HG03103 (cell line): ENCODE results near the gene STRIP1.

Source experiments
- ATAC-seq: cut with Tn5 transposase; IDR thresholded peaks from one replicate; pipeline ENCODE4 v1.9.1; 2021; ENCODE audit warnings: low read depth; ENCODE audit not compliant: unreplicated experiment

The STRIP1 gene, protein sequence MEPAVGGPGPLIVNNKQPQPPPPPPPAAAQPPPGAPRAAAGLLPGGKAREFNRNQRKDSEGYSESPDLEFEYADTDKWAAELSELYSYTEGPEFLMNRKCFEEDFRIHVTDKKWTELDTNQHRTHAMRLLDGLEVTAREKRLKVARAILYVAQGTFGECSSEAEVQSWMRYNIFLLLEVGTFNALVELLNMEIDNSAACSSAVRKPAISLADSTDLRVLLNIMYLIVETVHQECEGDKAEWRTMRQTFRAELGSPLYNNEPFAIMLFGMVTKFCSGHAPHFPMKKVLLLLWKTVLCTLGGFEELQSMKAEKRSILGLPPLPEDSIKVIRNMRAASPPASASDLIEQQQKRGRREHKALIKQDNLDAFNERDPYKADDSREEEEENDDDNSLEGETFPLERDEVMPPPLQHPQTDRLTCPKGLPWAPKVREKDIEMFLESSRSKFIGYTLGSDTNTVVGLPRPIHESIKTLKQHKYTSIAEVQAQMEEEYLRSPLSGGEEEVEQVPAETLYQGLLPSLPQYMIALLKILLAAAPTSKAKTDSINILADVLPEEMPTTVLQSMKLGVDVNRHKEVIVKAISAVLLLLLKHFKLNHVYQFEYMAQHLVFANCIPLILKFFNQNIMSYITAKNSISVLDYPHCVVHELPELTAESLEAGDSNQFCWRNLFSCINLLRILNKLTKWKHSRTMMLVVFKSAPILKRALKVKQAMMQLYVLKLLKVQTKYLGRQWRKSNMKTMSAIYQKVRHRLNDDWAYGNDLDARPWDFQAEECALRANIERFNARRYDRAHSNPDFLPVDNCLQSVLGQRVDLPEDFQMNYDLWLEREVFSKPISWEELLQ

DNA sequence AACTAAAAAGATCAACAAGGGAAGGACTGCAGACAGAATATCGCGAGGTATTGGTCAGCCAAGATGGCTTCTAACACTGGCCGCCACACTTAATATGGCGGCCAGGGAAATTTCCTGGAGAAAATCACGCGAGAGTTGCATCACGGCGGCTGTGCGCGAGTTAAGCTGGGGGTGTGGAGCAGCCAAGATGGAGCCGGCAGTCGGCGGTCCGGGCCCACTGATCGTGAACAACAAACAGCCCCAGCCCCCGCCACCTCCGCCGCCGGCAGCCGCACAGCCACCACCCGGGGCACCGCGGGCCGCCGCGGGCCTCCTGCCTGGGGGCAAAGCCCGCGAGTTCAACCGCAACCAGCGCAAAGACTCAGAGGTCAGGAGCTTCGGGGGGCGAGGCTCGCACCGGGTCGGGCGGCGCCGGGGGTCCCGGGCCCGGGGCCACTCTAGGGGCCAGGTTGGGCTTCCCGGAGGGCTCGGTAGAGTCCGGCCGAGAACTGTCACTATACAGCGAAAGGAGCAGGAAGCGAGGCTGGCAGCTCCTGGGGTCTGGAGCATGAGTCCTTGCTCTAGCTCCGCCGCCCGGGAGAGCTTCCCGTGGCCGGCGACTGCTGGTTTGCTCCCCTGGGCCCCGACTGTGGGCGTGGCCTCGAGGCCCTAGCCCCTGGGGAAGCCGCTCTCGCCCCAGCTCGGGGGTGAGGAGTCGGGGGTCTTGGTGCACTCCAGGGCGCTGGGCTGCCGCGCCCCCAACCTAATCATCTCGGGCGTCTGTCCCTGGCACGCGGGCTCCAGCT is at the start of gene STRIP1:
Gene STRIP1, plus strand, starts transcription at position 174 of the 785 bp plus-strand sequence. Its CDS starts 14 bp downstream, at position 188.
- peak; percentile 82 for ATAC-seq

DNA sequence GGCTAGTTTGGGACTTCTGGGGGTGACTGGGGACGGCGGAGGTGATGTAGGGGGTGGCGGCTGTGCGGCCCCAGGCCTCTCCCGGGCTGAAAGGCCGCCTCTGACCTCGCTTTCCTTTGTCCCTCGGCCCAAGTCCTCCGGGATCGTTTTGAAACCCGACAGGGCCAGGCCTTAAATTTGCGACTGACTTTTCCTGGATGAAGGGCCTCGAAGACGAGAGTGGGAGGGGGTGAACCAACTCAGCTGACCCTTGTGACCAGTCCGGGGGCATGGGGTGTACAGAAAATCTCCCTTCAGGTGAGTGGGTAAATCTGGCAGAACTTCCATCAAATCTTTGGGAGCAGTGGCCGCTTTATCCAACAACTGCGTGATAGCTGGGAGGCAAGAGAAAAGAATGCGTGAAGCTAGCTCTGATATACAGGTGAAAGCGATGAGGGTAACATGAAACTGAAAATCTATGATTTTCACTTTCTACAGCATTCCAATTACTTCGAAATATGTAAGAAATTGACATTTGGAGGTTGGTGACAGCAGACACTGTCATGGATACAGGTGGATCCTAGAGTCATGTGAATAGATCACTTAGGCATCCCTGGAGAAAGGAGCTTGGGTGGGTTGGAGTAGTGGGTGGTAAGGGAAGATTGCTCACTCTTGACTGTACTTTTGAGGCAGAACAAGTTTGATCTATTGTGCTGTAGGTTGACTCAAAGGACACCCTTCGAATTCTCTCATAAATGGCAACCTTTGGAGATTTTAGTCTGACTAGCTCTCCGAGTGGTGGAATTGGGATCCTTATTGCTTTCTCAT is 49.0 kb upstream of the STRIP1 start:
- no peak for ATAC-seq

DNA sequence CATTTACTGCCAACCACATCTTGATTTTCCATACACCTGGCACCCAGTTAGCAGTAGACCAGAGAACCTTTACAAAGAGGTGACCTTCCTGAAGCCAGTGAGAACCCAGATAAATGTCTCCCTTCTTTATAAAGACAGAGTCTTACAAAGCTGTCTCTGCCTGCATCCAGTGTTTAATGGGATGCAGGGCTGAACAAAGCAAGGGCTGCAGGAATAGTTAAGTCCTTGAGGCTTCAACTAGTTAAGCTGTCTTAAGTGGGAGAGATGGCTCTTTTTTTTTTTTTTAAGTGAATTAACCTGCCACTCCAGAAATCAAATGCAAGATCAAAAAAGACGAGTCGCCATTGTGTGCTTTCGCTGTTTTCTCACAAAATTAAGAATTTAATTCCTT is 48.4 kb upstream of the STRIP1 start:
- no peak for ATAC-seq

DNA sequence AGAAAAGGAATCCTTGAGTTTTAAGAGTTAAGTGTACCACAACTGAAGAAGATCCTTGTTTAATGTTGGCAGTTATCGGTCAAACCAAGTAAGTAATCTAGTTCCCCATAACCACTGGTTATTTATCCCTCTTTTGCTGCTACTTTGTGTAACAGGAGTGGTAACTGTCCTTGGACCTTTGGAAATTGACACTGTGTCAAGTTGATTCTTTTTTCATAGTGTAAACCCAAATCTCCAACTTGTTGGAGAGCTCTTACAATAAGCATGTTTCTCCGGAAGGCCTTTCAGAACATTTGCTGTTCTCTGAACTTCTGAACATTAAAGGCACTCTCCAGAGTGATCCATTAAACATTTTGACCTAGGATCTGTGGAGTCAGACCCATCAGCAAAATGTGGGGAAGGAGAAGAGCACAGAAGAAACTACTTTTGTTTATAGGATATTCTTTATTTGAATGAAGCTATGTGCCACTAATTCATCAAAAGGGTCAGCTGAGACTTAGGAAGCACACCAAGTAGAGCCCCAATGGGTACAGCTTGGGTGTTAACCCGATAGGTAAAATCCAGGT is 46.0 kb upstream of the STRIP1 start:
- ATAC-seq: no peak

DNA sequence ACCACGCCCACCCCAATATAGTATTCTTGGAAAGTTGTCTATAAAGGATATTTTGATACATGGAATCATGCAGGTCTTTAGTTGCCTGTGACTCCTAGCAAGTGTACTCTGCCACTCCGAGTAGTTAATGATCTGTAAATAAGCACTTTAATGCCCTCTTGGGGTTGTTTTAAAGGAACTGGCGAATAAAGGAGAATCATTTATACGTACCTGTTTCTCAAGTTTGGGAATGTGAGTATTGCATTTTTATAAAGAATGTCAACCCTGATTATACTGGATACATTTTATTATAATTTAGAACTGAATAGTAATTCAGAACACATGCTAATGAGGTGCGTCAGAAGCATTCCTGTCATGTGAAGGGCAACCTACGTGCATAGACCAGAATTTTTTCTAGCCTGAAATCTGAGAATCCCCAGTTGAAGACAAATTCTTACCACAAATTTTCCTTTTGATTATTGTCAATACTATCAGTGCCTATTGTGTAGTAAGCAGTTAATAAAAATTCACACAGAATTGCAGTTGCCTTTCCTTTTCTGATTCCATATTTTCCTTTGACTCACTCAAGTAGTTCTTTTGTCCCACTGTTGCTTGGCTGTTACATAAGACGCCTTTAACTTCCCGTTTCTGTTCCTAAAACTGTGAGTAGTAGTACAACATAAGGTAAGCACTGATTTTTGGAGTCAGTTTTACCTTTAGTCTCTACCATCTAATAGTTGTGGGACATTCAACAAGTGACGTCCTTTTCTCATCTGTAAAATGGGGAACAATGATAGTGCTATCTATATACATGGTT is 44.7 kb upstream of the STRIP1 start:
- ATAC-seq: no peak

DNA sequence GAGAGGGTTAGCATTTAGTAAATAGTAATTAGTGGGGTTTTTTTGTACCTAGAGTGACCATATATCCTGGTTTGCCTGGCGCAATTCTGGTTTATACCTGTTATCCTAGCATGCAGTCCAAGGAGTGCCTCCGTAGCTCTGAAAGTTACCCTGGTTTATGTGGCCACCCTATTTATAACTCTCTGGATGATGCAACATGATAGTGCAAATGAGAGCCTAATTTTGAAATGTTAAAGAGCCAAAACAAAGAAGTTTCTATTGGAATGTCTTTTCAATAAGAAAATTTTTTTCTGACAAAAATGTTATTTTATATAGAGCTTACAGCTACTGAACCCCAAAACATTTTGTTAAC is 44.1 kb upstream of the STRIP1 start:
- ATAC-seq: no peak

DNA sequence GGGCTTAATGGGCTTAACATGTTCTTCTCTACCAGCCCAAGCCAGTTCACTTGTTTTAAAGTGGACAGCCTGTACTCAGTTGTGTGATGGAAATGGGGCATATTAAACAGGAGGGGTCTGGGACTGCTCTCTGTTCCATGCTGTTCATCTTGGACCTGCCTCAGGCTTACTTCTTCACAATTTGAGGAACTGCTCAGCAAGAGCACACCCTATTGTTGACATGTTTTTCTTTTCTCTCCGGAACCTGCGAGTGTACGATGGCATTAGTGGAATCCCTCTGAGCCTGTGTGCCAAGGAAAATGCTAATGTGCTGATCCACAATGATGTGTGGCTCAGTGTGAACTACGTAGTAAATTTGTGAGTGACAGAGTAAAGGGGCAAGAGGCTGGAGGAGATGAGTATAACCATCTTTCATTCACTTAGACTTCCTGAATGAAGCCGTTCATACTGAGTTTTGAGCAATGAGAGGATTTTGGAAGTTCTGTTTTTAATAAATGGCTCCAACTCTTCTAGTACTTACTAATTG is 43.0 kb upstream of the STRIP1 start:
- no peak for ATAC-seq

DNA sequence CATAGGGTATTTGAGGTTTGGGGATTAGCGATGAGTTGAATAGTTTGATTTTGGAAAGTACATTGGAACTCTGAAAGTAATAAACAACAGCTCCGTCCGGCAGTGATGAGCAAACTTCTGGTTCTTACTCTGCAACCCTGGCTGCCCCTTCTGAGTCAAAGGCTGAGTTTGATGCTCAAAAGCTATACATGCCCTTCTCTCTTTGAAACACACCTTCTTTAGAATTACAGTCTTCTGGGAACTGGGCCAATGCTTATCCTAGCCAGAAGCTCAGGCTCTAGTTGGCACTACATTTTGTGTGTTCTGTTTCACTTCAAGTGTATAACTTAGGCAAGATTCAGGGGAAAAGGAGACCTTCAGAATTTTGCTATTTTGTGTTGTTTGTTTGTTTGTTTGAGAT is 40.5 kb upstream of the STRIP1 start:
- no peak for ATAC-seq

DNA sequence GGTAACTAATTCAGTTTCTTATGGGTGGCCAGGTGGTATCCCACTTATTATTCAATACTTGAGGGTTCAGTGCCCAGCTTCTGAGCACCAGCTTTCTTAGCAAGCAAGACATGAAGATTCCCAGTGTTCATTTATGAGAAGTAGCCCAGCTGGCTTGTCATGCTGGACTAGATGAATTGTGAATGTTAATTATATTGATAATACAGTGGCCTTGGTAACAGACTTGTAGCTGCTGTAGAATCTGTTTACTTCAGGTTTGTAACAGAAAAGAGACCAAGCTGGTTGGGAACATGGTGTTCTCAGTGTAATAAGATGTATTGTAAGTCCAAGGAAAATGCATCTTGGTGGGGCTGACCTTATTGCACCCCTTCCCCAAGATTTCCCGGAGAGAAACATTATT is 39.8 kb upstream of the STRIP1 start:
- ATAC-seq: no peak

DNA sequence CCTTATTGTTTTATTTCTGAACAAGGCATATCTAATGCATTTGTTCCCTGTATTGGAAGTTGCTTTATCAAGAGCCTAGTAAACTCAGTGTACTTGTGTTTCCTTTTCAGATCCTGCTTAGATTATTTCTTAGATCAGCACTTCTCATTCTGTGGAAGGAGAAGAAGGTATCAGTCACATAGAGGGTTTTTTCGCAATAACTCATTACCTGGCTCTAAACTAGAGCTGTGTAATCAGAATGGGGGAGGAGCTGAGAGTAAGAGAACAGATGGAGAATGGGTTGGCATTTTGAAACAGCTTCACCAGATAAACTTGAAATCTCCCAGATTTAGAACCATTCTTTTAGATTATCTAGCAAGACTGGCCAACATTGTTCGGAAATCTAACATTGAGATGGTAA is 38.9 kb upstream of the STRIP1 start:
- ATAC-seq: no peak

DNA sequence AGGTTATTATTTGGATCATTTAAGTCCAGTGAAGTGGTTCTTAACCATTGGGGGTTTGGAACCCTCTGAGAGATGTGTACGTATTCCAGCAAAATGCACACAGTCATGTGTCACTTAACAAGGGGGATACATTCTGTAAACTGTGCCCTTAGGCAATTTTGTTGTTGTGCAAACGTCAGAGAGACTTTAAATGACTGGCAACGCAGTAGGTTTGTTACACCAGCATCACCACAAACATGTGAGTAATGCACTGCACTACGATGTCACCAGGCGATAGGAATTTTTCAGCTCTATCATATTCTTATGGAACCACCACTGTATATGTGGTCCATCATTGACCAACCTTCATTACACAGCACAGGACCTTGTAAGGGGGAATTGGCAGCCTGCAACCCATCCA is 37.9 kb upstream of the STRIP1 start:
- ATAC-seq: no peak

DNA sequence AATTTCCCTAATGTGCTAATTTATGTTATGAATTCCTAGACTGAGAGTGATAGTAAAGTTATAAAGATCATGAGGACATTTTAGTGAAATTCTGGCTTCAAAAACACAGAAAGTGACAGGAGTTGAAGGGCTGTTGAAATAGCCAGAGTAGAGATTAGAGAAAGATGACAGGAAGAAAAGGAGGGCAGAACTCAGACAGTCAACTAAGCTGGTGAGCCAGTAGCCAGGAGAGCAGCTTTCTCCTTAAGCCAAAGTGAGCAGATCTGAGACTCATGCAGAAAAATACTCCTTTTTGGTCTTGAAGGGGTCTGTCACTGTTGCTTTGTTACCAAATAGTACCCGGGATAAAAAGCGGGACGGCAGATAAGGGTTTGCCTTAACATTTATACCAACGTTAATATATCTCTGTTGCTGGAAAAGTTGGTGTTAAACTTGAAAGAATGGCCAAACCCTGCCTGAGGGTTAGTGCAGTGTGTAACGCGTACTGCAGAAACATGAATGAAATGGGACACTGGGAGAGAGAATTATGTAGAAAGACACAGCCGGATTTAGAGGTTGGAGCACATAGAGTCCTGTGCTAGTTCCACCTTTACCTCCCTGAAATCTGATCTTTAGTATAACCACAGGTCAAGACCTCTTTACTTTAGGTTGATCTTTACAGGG is 37.1 kb upstream of the STRIP1 start:
- ATAC-seq: no peak

DNA sequence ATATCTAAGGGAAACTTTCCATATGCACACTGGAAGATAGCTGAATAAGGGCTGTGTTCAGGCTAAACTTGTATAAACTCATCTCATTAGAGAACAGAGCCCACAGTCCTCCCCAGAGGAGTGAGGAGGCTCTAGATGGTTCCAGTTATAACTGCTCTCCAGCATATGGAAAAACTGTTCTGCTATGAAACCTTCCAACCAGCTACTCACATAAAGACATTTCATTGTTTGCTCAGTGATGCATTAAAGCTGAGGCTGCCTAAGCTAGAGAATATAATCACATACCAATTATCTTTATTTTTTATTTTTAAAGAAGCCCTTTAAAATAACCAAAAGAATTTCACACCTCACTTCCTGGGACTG is 36.6 kb upstream of the STRIP1 start:
- ATAC-seq: no peak

DNA sequence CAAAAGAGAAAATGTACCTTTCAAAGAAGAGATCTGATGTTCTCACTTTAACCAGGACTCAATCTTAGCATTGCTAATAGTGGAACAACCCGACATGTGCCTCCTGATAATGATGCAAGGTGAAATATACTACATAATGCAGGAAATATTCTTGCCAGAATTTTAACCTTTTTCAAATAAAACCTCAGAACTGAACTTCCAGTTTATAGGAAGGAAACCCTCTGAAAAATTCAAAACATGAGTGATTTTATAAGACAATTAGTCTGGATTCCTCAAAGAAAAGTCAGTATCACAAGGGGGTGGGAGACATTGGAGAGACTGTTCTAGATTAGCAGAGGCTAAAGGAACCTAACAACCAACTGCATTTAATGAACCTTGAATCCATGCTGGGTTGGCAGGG is 31.7 kb upstream of the STRIP1 start:
- no peak for ATAC-seq

DNA sequence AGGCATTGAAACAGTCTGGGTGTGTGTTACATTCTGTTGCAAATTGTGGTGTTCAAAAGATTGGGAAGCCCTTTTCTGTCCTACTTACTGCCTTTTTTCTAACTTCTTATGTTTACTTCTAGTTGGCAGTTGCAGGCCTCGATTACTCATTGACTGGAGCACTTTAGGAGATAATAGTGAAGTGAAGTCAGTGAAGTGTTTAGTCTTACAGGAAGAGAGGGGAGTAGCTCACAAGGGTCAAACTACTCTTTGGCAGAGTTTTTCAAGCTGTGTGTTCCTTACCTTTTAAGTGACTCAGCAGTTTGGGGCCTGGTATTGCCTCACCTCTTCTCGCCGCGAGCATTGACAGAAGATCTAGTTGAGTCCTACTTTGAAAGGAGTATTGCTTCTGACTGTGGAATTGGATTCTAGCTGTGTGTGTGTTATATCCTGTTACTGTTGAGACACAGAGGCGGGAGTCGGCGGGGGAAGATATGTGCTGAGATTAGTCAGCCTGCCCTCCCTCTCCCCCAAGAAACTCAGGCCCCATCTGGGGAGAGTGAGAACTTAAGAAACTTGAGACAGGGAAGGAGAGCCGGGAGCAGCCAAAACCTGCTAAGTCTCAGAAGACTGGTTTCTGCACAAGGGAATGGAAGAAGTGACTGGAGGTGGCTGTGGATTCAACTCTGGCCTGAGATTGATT is 30.5 kb upstream of the STRIP1 start:
- ATAC-seq: peak; percentile 54

DNA sequence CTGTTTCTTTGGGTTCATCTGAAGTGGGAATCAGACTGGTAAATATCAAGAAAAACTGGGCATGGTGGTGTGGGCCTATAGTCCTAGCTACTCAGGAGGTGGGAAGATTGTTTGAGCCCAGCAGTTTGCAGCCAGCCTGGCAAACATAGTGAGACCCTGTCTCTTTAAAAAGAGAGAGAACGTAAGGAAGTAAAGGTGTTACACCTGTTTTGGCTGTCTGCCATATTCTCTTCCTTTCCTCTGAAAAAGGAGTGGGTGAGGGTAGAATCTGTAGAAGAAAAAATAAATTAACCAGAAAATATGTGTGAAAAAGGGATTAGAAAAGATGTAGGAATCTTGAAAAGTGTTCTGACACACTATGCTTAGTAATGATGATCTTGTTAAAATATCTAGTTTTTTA is 29.8 kb upstream of the STRIP1 start:
- no peak for ATAC-seq

DNA sequence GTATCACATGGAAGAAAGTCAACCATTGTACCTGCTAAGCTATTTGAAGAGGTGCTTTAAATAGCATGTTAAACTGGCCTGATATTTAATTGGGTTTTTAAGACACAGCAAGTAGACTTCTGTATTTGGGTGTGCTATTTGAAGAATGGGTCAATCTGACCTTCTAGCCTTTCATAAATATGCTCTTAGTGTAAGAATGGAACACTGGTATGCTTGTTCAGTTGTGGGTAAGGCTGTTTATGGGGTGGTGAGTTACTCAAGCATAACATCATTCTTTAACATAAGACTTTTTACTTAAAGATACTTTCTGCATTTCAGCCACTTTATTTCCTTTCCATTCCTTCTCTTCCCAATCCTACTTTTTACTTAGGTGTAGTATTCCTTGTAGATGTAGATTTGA is 28.5 kb upstream of the STRIP1 start:
- ATAC-seq: no peak

DNA sequence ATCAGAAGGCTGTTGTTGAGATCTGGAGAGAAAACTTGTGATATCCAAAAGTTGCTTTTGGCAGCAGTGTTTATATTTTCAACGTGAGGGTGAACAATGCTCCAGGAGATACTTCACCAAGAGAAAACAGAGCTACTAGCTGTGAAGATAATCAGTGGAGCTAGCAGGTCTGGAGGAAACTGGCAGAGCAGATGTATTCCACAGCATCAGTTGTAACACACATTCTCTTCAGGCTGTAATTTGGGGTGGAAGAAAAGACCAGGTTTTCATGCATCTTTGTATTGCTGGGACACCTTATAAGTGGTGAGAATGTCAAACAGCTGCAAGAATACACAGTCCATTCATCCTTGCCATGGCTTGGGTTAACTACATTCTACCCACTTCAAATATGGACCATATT is 27.9 kb upstream of the STRIP1 start:
- no peak for ATAC-seq
